G401 (cell line): Measurements from ENCODE around the gene SMARCD2. TPM values are rescaled to one million over a fixed set of nuclear protein-coding genes. Genes with fewer than 3 reads are reported as not detected.
"Not testable (repeated sequence)": the region's sequence is repeated elsewhere in the genome, so short reads cannot be mapped to it uniquely, and the experiment has no call there.

Experiments
- DNase-seq: peaks from one replicate; pipeline ENCODE4 v3.0.0-alpha.2; 2015; ENCODE audit warnings: low spot score
- in situ Hi-C: cut with HindIII; loops from 2 replicates; pipeline ENCODE4 v1.10.0; 2016; ENCODE audit warnings: low sequenced_read_pairs, mixed read lengths
- total RNA-seq: library from RNA; depleted of rRNA; stranded (reverse); fragments of >200 nt; shearing (Covaris generic); gene quantifications from 2 replicates; pipeline ENCODE4 v1.2.3, GENCODE V29; 2014

SMARCD2 gene
- total RNA-seq, 1 experiment from 2014 or later: 128 TPM

DNA sequence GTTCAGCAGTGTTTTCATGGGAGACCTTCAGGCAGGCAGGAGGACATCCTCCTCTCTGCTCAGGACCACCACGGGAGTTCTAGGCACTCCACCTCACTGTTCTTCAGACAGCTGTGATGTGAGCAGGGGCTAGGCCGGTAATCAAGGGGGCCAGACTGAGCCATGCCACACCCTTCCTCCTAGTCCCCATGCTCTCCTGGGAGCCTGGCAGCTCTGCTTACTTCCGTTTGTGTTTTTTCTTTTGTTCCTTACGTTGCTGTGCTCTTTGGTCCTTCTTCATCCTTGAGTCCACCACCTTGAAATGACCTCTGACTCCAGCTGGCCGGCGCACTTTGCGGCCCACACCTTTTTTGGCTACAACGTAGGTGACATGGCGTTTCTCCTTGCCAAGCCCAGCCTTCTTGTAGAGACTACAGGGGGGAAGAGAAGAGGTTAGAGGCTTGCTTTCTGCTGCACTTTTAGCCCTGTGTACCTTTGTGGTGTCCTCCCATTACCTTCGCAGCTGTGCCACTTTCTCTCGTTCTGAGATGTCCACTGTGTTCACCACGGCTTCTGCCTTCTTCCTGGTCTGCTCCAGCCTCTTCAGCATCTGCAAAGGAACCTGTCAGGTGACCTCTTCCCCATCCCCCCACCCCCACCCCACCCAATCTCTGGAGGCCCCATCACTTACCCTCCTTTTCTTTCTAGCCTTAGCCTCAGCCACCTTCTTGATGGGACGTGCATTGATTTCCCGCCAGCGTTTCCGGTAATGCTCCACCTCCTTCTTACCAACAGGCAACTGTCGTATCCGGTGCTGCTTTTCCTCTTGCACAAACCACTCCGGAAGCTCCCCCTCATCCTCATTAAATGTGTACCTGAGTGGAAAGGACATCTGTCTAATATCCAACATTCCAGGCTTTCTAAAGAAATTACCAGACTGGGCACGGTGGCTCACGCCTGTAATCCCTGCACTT is 22.6 kb downstream of the SMARCD2 start:
- DNase-seq: no peak
- in situ Hi-C loops: no loop called here

DNA sequence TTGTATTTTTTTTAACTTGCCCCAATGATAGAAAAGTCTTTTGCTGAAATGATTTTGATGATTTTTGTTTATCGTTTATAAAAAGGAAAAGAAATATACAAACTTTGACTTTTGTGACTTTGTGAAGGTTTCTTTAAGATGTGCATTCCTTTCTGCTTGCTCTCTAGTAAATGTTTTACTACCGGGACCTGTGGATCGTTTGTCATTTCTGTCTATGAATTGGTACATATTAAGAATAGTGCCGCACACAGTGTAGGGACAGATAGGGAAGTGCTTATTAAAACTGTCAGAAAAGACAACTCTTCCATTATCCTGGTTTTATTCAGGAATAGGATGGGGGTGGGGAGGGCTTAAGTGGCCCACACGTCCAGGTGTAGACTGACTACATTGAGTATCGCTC is 23.4 kb downstream of the SMARCD2 start:
- no peak for DNase-seq
- in situ Hi-C loops: no loop called here

DNA sequence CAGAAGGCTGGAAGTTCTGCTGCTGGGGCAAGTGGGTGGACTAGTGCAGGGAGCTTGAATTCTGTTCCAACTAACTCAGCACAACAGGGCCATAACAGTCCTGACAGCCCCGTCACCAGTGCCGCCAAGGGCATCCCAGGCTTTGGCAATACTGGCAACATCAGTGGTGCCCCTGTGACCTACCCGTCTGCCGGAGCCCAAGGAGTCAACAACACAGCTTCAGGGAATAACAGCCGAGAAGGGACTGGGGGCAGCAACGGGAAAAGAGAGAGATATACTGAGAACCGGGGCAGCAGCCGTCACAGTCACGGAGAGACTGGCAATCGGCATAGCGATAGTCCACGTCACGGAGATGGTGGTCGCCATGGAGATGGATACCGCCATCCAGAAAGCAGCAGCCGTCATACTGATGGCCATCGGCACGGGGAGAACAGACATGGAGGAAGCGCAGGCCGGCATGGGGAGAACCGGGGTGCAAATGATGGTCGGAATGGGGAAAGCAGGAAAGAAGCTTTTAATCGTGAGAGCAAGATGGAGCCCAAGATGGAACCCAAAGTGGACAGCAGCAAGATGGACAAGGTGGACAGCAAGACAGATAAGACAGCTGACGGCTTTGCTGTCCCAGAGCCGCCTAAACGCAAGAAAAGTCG is 24.6 kb downstream of the SMARCD2 start:
- in situ Hi-C loops: no loop called here
- no peak for DNase-seq

DNA sequence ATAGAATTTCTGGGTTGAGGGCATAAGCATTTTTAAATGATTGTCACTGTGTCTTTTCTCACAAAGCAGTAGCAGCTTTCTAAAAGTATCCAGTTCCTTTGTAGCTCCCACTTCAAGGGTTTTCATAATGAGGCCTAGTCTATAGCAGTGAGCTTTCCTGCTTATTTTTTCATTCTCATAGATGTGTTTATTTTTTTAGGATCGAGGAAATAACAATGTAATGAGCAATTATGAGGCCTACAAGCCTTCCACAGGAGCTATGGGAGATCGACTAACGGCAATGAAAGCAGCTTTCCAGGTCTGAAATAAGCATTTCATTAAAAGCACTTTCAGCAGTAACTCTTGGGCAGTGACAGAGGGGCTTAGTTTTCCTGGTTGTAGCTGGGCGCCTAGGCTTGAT is 25.8 kb downstream of the SMARCD2 start:
- no peak for DNase-seq
- in situ Hi-C loops: no loop called here

DNA sequence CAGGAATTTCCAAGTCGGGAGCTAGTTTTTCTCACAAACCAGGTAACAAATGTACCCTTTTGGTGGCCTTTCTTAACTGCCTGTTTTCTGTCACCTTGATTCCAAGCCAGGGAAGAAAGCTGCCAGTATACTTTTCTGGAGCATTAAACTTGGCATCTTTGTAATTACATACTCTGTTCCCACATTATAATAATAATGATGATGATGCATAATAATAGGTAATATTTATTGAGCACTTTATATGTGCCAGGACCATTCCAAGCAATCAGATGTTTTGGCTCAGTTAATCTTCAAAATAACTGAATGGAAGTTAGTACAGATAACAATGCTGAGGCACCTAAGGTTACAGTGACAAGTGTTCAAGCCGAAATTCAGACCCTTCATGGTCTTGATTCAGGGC is 26.4 kb downstream of the SMARCD2 start:
- no peak for DNase-seq
- in situ Hi-C loops: no loop called here

DNA sequence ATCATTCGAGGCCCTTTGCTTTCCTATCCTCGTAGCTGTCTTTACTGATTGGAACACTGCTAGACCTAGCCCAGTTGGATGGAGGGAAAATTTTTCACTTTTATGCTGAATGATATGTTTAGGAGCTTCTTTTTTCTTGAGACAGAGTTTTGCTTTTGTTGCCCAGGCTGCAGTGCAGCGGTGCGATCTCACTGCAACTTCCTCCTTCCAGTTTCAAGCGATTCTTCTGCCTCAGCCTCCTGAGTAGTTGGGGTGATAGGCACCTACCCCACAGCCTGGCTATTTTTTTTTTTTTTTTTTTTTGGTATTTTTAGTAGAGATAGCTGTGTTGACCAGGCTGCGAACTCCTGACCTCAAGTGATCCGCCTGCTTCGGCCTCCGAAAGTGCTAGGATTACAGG is 32.5 kb downstream of the SMARCD2 start:
- no peak for DNase-seq
- in situ Hi-C loops: no loop called here

DNA sequence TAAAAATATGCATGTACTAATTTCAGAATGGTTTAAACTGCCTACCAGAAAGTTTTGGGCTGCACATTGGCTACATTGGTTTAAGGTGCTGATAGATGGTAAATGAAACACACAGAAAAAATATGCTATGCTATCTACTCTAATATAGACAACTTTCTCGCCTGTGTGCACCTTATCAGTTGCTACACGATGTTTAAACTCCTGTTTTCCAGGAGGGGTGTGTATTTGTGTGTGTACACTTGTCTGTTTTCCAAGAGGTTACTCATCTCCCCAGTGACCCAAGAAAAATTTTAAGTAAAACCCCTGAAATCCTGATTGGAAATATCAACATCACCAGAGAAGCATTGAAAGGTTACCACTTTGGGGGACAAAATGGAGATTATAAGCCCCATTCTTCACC is 36.9 kb downstream of the SMARCD2 start:
- DNase-seq: no peak
- in situ Hi-C loops: no loop called here

DNA sequence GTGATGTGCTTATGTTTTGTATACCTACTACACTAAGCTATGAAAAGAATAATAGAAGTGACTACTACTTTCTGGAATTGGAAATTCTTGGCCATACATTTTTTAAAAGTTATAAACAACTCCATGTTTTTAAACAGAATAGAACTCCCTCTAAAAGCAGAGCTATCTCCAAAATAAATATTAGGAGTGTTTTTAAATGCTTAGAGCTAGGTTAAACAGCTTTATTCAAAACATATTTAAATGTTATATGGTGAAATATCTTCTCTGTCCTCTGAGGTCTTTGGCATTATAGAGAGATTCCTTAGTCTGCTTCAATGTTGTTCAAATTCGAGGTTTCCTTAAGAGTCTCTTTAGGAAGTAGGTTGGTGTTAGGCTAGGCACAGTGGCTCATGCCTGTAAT is 38.2 kb downstream of the SMARCD2 start:
- no peak for DNase-seq
- in situ Hi-C loops: no loop called here

DNA sequence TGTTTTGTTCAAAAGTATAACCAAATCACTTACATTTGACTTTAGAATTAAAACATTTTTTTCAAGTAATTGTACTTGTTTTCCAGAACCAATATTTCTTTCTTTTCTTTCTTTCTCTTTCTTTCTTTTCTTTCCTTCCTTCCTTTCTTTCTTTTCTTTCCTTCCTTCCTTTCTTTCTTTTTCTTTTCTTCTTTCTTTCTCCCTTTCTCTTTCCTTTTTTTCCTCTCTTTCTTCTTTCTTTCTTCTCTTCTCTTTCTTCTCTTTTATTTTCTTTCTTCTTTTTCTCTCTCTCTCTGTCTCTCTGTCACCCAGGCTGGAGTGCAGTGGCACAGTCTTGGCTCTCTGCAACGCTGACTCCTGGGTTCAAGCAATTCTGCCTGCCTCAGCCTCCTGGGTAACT is 41.7 kb downstream of the SMARCD2 start:
- in situ Hi-C loops: no loop called here
- no peak for DNase-seq

DNA sequence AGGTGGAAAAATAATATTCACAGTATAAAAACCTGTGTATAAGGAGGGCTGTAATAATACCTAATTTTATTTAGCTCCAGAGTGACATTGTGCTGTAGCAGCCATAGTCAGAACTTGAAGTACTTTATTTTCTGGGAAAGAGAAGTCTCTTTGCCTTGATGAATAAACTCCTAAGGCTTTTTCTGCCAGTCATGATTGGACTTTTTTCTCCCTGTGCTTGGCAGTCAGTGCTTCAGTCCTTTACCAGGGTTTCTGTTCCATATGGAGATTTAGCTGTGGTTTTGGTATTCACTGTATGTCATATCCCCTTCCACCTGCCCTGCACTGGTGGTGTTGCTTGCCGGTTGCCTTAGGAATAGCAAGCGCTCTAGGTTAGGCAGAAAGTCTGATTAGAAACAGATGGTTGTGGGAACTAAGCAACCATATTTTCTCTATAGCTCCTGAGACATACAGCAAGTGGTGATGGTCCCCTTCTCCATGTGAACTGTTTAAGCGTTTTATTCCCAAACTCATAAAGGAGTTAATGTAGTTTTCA is 43.8 kb downstream of the SMARCD2 start:
- in situ Hi-C loops: no loop called here
- no peak for DNase-seq

DNA sequence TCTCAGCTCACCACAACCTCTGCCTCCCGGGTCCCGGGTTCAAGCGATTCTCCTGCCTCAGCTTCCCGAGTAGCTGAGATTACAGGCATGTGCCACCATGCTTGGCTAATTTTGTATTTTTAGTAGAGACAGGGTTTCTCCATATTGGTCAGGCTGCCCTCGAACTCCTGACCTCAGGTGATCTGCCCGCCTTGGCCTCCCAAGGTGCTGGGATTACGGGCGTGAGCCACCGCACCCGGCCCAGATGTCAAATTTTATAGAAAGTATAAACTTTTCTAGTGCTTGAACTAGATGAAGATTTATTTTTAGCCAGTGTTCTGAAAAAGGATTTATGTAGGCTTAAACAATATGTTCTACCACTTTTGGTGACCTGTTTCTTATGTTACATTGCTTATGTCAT is 46.1 kb downstream of the SMARCD2 start:
- in situ Hi-C loops: not testable (repeated sequence)

DNA sequence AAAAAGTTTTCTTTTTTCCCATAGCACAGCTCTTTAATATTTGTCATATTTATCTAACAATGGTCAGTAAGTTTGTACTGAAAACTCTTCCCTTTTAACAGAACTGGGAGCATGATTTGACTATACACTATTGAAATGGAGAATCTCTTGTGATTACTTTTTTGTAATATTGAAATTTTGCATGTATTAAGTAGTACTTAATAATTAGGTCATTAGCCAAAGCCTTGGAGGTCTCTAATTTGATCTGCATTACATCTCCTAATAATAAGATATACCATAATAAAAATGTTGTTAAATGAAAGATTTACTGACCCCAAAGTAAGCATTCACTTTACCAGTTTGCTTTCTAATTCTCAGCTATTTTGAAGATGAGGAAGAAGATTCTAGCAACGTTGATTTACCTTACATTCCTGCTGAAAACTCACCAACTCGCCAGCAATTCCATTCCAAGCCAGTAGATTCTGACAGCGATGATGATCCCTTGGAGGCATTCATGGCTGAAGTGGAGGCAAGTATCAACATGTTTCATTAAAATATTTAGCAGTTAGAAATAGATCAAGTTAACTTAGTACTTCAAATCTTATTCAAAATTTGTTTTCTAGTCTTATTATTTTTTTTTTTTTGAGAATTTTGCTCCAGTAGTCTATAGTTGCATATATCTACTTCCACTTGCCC is 50.3 kb downstream of the SMARCD2 start:
- in situ Hi-C loops: no loop called here

More for the DNA sequence above, 46.1 kb downstream of the SMARCD2 start:
- DNase-seq: not testable (repeated sequence)

DNA sequence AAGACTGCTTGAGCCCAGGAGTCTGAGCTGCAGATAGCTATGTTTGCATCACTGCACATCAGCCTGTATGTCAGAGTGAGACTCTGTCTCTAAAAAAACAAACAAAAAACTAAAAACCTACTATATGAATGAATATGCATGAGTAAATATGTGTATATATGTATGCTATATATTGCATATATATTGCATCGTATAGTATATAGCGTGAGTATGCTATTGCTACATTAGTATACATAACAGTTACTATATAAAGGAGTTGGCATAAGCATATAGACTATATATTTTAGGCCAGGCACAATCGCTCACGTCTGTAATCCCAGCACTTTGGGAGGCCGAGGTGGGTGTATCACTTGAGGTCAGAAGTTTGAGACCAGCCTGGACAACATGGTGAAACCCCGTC is 52.4 kb downstream of the SMARCD2 start:
- no peak for DNase-seq
- in situ Hi-C loops: no loop called here

More for the DNA sequence above, 50.3 kb downstream of the SMARCD2 start:
- DNase-seq: no peak

DNA sequence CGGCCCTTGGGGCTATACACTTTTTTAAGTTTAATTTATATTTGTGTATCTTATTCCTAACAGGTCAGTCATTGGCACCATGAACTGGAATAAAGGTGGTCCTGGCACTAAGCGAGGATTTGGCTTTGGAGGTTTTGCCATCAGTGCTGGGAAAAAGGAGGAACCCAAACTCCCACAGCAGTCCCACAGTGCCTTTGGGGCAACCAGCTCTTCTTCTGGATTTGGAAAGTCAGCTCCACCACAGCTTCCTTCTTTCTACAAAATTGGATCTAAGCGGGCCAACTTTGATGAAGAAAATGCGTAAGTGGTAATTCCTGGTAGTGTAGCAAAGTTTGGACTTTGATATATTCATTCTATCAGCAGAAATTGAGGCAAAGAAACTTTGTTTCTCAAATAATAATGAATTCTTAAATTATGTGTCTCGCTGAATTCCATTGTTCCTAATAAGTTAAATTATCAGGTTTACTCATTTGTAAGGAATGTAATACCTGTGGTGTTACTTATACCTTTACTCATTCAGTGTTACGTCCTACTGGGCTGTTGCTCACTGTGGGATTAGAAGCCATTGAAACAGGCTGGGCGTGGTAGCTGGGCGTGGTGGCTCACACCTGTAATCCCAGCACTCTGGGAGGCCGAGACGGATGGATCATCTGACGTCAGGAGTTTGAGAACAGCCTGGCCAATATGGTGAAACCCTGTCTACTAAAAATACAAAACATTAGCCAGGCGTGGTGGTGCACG is 55.3 kb downstream of the SMARCD2 start:
- in situ Hi-C loops: no loop called here

DNA sequence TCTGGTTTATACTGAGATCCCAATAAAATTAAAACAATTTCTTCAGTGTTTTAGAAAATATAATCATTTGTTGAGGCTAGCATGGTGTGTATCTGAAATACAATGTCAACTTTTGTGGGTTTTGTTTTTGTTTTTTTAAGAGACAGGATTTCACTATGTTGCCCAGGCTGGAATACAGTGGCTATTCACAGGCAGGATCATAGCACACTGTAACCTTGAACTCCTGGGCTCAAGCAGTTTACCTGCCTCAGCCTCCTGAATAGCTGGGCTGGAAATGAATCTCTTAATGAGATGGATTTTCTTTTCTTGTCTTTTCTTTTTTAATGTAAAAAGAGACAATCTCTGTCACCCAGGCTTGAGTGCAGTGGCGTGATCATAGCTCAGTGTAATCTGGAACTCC is 56.4 kb downstream of the SMARCD2 start:
- DNase-seq: no peak
- in situ Hi-C loops: no loop called here

More for the DNA sequence above, 55.3 kb downstream of the SMARCD2 start:
- DNase-seq: no peak

DNA sequence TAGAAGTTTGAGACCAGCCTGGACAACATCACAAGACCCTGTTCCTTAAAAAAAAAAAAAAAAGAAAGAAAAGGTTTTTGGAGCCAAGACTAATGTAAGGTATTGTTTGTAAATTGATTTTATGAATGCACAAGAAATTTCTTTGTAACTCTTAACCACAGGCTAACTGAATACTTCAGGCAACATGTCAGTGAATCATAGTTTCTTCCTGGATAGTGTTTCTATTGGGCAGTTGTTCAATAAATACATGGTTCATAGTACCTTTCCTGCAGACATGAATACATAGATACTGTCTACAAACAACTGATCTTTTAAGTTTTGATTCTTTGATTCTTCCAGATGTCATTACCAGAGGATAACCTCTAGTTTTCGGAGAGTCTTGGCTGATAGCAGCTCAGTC is 56.9 kb downstream of the SMARCD2 start:
- in situ Hi-C loops: no loop called here
- DNase-seq: no peak

DNA sequence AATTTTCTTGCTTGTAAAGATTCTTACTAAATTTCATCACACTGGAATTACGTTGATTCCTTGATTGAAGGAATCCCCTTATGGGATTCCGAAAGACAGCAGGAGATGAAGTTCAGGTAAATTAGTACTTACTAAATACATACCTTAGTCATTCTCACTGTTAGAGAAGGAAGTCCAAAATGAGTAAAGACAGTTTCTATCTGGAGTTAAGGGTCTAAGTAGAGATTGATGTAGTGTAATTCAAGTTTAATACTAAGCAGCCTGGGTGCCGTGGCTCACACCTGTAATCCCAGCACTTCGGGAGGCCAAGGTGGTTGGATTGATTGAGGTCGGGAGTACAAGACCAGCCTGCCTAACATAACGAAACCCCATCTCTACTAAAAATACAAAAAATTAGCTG is 59.0 kb downstream of the SMARCD2 start:
- in situ Hi-C loops: no loop called here
- no peak for DNase-seq
